SK-N-MC (cell line): ENCODE results near the gene HSPB9.

ENCODE experiments used
- EZH2 ChIP-seq: fragments of 200-600 bp; sonication (generic); IDR thresholded peaks from one replicate; pipeline ENCODE4 v1.6.1; 2017; ENCODE audit warnings: antibody characterized with exemption
- POLR2AphosphoS5 ChIP-seq: IDR thresholded peaks from 2 replicates; pipeline ENCODE4 v1.6.1; 2012; ENCODE audit warnings: mild to moderate bottlenecking, low read depth, low read length, borderline replicate concordance

DNA sequence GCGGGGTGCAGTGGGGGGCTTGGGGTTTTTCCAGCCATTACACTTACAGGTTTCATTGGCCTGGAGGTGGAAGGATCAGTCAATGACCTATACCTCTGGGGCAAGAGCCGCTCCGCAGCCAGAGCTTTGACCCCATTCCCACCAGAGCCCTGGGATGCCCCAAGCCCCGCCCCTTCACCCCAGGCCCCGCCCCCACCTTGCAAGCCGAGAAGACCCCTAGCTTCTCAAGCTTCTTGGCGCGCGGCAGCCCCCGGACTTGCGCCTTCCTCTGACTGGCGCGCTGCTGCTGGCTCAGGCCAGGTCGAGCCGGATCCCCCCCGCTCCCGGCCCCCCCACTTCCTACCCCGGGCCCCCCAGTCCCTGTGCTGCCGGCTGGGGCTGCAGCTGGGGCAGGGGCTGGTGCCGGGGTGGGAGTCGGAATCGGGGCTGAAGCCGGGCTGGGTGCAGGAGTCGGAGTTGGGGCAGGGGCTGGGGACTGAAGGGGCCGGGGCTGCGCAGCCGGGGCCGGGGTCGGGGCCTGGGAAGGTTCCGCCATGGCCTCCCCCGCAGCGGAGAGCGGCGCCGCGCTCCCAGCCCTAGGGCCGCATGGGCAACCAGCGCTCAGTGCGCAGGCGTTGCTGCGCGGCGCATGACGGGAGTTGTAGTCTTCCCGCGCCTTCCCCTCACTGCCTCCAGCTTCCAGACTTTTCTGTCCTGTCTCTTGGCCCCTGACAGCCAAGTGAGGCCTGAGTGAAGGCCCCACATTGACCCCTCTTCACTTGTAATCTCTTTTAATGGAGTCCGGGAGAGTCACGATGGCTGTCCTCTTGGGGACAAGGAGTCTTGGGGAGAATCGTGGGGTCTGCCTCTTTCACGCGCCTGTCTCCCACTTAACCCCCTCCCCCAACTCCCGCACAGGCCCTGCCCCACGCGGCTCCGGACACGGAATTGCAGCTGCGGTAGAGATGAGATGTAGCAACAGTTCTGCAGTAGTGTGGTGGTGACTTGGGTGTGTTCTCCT lies 1.5 kb upstream of the HSPB9 start, which contains the start of gene KAT2A:
- no peak for TF ChIP-seq EZH2
- TF ChIP-seq POLR2AphosphoS5 = peak; percentile 80; the same call in 1 of the 2 replicates
